Osteoblast (primary cell): ENCODE measurements around the gene ESF1. TPM values are rescaled to one million over a fixed set of nuclear protein-coding genes. Genes with fewer than 3 reads are reported as not detected.

Experiments used
- DNase-seq: peaks from one replicate; pipeline ENCODE4 v3.0.0; 2011; ENCODE audit warnings: low spot score, mixed read lengths; ENCODE audit not compliant: insufficient read length; ENCODE audit errors: missing footprints
- H2AFZ ChIP-seq: 2 replicates; pipeline ENCODE4 v1.6.0; 2011; ENCODE audit warnings: mild to moderate bottlenecking, low read length
- H3K27ac ChIP-seq: 2 replicates; pipeline ENCODE4 v1.5.1; 2011; ENCODE audit warnings: mild to moderate bottlenecking, low read depth, low read length, moderate library complexity
- H3K27me3 ChIP-seq: 2 replicates; pipeline ENCODE4 v1.6.0; 2012; ENCODE audit warnings: mild to moderate bottlenecking, control low read depth, inconsistent platforms, low read length, moderate library complexity; ENCODE audit not compliant: insufficient read depth
- H3K36me3 ChIP-seq: 2 replicates; pipeline ENCODE4 v1.5.1; 2011; ENCODE audit warnings: mild to moderate bottlenecking, low read length, control low read depth, moderate library complexity; ENCODE audit not compliant: insufficient read depth
- H3K4me1 ChIP-seq: 2 replicates; pipeline ENCODE4 v1.5.1; 2011; ENCODE audit warnings: mild to moderate bottlenecking, low read length, control low read depth, moderate library complexity; ENCODE audit not compliant: insufficient read depth
- H3K4me2 ChIP-seq: 2 replicates; pipeline ENCODE4 v1.6.0; 2011; ENCODE audit warnings: mild to moderate bottlenecking, low read length; ENCODE audit not compliant: insufficient read depth
- H3K4me3 ChIP-seq: fragments of 200-600 bp; sonication (generic); 3 replicates; pipeline ENCODE4 v1.5.1; 2012; ENCODE audit warnings: mild to moderate bottlenecking, low read length, inconsistent platforms; ENCODE audit not compliant: insufficient read depth
- H3K79me2 ChIP-seq: 2 replicates; pipeline ENCODE4 v1.6.0; 2012; ENCODE audit warnings: mild to moderate bottlenecking, low read length, control low read depth, inconsistent platforms; ENCODE audit not compliant: insufficient read depth
- H3K9me3 ChIP-seq: 2 replicates; pipeline ENCODE4 v1.5.1; 2011; ENCODE audit warnings: low read depth, low read length, control low read depth
- H4K20me1 ChIP-seq: 2 replicates; pipeline ENCODE4 v1.6.0; 2012; ENCODE audit warnings: mild to moderate bottlenecking, low read length, control low read depth; ENCODE audit not compliant: insufficient read depth
- total RNA-seq: library from RNA; depleted of rRNA; stranded (reverse); fragments of >200 nt; gene quantifications from 2 replicates; pipeline ENCODE4 v1.2.3, GENCODE V29; 2012
- TF ChIP-seq, protein P1 (sequence below): IDR thresholded peaks from 2 replicates; pipeline ENCODE4 v1.5.1; 2011; ENCODE audit warnings: mild to moderate bottlenecking, low read depth, low read length, moderate library complexity; ENCODE audit errors: extremely low read depth

ESF1 gene
- total RNA-seq, 1 donor, result 9.0 TPM

DNA sequence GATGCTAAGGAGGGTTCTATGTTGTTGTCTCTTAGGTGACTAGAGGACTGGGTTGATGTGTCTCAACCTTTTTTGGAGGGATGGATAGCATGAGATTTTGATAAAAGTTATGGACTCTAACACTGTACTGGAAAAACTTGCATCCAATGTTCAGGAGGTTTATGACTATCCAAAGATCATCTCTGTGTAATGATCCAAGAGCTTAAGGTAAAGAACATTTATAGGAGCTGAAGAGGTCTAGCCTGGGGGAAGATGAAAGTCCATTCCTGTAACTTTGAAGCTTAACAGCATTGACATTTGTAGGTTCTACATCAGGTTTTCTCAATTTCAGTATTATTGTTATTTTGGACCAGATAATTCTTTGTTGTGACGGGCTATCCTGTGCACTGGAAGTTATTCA lies 48.9 kb downstream of the ESF1 start:
- Histone ChIP-seq H3K4me1 (peaks cover 12% of the 10 kb centered on the region), H3K27me3 (no peaks in the 10 kb centered on the region), H3K36me3 (peaks cover 8% of the 10 kb centered on the region), H3K27ac (no peak overlapping the region), H3K9me3 (no peaks in the 10 kb centered on the region), H3K4me2 (no peak overlapping the region), H3K79me2 (no peaks in the 10 kb centered on the region), H2AFZ (no peak overlapping the region), H4K20me1 (no peaks in the 10 kb centered on the region), H3K4me3 (no peak overlapping the region)
- no peak for DNase-seq
- TF ChIP-seq, protein P1, sequence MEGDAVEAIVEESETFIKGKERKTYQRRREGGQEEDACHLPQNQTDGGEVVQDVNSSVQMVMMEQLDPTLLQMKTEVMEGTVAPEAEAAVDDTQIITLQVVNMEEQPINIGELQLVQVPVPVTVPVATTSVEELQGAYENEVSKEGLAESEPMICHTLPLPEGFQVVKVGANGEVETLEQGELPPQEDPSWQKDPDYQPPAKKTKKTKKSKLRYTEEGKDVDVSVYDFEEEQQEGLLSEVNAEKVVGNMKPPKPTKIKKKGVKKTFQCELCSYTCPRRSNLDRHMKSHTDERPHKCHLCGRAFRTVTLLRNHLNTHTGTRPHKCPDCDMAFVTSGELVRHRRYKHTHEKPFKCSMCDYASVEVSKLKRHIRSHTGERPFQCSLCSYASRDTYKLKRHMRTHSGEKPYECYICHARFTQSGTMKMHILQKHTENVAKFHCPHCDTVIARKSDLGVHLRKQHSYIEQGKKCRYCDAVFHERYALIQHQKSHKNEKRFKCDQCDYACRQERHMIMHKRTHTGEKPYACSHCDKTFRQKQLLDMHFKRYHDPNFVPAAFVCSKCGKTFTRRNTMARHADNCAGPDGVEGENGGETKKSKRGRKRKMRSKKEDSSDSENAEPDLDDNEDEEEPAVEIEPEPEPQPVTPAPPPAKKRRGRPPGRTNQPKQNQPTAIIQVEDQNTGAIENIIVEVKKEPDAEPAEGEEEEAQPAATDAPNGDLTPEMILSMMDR, result no peak

DNA sequence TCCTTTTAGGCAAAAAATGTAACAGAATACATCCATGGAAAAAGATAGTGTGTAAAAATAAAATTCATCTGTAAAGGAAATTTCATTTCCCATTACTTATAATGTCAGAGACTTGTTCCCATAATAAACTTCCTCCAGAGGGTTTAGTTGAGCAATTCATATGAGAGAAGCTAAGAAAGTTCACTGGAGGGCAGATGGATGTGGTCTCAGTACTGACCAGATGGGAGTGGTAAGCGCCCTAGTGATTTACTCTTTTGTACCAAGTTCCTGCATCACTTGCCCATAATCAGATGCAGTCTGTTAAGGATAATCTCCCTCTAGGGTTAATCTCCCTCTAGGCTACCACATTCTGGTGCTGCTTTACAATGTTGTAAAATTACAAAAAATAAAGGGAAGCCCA lies 61.7 kb downstream of the ESF1 start:
- no peak for DNase-seq

DNA sequence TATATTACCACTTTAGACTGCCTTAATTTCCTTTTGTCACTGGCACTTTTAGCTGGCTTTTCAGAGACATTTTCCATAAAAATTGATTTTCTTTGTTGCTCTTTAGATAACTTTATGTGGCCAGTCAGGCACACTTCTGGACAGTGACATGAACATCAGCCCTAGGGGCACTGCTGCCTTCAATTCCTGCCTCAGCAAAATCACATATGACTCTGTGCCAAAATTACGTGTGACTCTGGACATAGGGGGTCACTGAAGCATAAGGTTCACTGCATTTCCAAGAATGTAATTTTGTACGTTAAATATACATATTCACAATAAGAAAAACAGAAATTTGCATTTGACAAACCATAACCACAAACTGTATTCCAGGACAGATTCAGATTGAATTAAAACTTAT lies 66.5 kb downstream of the ESF1 start:
- Histone ChIP-seq H3K27ac (no peak overlapping the region), H3K4me3 (no peak overlapping the region), H4K20me1 (no peaks in the 10 kb centered on the region), H3K36me3 (peaks cover 26% of the 10 kb centered on the region), H3K4me2 (no peak overlapping the region), H3K27me3 (no peaks in the 10 kb centered on the region), H3K4me1 (no peaks in the 10 kb centered on the region), H3K79me2 (no peaks in the 10 kb centered on the region), H3K9me3 (no peaks in the 10 kb centered on the region), H2AFZ (no peak overlapping the region)
- TF ChIP-seq, protein P1, result no peak
- DNase-seq, result no peak

More for the DNA sequence above, 61.7 kb downstream of the ESF1 start:
- H3K4me3 ChIP-seq, result no peak overlapping the region
- H3K27me3 ChIP-seq, result no peaks in the 10 kb centered on the region
- H3K9me3 ChIP-seq, result no peaks in the 10 kb centered on the region
- H3K27ac ChIP-seq, result no peak overlapping the region
- peaks cover 2% of the 10 kb centered on the region for H3K79me2 ChIP-seq
- no peaks in the 10 kb centered on the region for H4K20me1 ChIP-seq
- TF ChIP-seq, protein P1, result no peak
- H3K4me2 ChIP-seq, result no peak overlapping the region
- no peaks in the 10 kb centered on the region for H3K4me1 ChIP-seq
- no peak overlapping the region for H2AFZ ChIP-seq
- H3K36me3 ChIP-seq, result peaks cover 7% of the 10 kb centered on the region

DNA sequence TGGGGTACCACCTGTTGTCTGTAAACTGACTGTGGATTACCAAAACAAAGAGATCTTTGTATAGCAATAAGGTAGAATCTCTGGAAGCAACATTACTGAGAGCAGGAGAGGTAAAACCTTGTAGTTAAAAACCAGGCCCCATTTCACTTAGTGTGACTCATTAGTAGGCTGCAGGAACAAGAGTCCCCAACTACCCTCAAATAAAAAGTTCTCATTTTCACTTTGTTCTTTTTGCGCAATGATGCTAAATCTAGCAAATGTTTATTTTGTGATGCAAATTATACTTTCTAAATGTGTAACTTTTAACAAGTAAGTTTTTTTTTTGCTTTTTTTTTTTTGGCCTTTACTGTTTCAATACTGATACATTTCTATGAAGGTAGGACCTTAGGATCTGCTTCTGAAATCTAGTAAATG lies 67.1 kb downstream of the ESF1 start:
- Histone ChIP-seq H3K9me3 (no peaks in the 10 kb centered on the region), H2AFZ (no peak overlapping the region), H3K4me3 (no peak overlapping the region), H3K27ac (no peak overlapping the region), H3K36me3 (peaks cover 26% of the 10 kb centered on the region), H4K20me1 (no peaks in the 10 kb centered on the region), H3K4me2 (no peak overlapping the region), H3K79me2 (no peaks in the 10 kb centered on the region), H3K27me3 (no peaks in the 10 kb centered on the region), H3K4me1 (no peaks in the 10 kb centered on the region)
- TF ChIP-seq, protein P1, result no peak
- no peak for DNase-seq
